ENCODE results near the gene PHF5A. TPM values are rescaled to one million over a fixed set of nuclear protein-coding genes. Genes with fewer than 3 reads are reported as not detected.

PHF5A gene
- total RNA-seq, 1 donor from 2014 or later: 54.6 TPM

GRCh38 chr22:41478891-41479521 lies 10.5 kb upstream of the PHF5A start:
- H3K27me3 Mint-ChIP-seq (ENCODE audit: unreplicated experiment): peaks cover 2% of the 10 kb centered on the region
- peaks cover 5% of the 10 kb centered on the region for H3K4me1 Mint-ChIP-seq (ENCODE audit: unreplicated experiment)
- H3K27ac Mint-ChIP-seq (ENCODE audit: unreplicated experiment): no peak overlapping the region
- TF ChIP-seq CTCF (IDR thresholded peaks at IDR 0.05; ENCODE audit: unreplicated experiment): no peak
- H3K36me3 Mint-ChIP-seq (ENCODE audit: low read depth, unreplicated experiment): no peaks in the 10 kb centered on the region
- H3K4me3 Mint-ChIP-seq (ENCODE audit: unreplicated experiment): no peak overlapping the region
- no peaks in the 10 kb centered on the region for H3K9me3 Mint-ChIP-seq (ENCODE audit: unreplicated experiment)
- DNase-seq (ENCODE audit: low spot score): no peak

GRCh38 chr22:41478473-41478872 lies 10.0 kb upstream of the PHF5A start:
- peaks cover 2% of the 10 kb centered on the region for H3K4me1 Mint-ChIP-seq (ENCODE audit: unreplicated experiment)
- DNase-seq (ENCODE audit: low spot score): no peak
- TF ChIP-seq CTCF (IDR thresholded peaks at IDR 0.05; ENCODE audit: unreplicated experiment): no peak
- peaks cover 2% of the 10 kb centered on the region for H3K27me3 Mint-ChIP-seq (ENCODE audit: unreplicated experiment)
- no peaks in the 10 kb centered on the region for H3K9me3 Mint-ChIP-seq (ENCODE audit: unreplicated experiment)
- H3K27ac Mint-ChIP-seq (ENCODE audit: unreplicated experiment): no peak overlapping the region
- no peaks in the 10 kb centered on the region for H3K36me3 Mint-ChIP-seq (ENCODE audit: low read depth, unreplicated experiment)
- no peak overlapping the region for H3K4me3 Mint-ChIP-seq (ENCODE audit: unreplicated experiment)

DNA sequence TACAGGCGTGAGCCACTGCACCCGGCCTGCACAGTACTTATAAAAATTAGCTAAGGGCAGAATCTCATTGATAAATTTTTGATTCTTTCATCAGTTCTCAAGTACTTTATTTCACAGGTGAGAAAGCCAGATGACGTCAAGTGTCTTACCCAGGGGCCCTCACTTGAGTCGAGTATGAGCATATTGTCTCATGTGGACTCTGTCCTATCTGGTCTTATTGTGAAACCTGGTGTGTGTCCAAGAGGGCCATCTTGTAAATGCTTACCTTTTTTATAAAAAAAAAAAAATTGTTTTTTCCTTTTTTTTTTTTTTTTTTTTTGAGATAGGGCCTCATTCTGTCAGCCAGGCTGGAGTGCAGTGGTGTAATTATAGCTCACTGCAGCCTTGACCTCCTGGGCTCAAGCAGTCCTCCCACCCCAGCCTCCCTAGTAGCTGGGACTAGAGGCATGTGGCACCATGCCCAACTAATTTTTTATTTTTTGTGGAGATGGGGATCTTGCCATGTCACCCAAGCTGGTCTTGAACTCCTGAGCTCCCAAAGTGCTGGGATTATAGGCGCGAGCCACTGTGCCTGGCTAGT lies 6.5 kb upstream of the PHF5A start:
- no peak for DNase-seq (ENCODE audit: low spot score)

DNA sequence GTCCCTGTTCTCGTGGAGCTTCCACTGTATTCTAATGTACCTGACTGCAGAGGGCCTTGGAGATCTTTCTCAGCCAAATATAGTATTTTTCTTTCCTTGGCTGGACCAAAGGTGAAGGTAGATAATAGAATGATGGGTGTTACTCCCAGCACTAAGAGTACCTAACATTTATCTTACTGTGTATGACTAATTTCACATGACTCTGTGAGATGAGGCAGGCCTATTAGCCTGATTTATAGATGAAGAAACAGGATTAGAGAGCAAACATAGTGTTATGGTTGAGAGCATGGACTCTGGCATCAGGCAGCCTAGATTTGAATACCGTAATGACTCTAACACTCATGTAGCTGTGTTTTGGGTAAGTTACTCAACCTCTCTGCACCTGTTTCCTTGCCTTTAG lies 3.1 kb upstream of the PHF5A start:
- Mint-ChIP-seq H3K36me3 (ENCODE audit: low read depth, unreplicated experiment) (peaks cover 16% of the 10 kb centered on the region), H3K9me3 (ENCODE audit: unreplicated experiment) (no peaks in the 10 kb centered on the region), H3K27ac (ENCODE audit: unreplicated experiment) (no peak overlapping the region), H3K4me3 (ENCODE audit: unreplicated experiment) (no peak overlapping the region), H3K27me3 (ENCODE audit: unreplicated experiment) (peaks cover 7% of the 10 kb centered on the region), H3K4me1 (ENCODE audit: unreplicated experiment) (peaks cover 29% of the 10 kb centered on the region)
- DNase-seq (ENCODE audit: low spot score): no peak
- no peak for TF ChIP-seq CTCF (IDR thresholded peaks at IDR 0.05; ENCODE audit: unreplicated experiment)

More for the DNA sequence above, 6.5 kb upstream of the PHF5A start:
- Mint-ChIP-seq H3K9me3 (ENCODE audit: unreplicated experiment) (no peaks in the 10 kb centered on the region), H3K27ac (ENCODE audit: unreplicated experiment) (no peak overlapping the region), H3K4me1 (ENCODE audit: unreplicated experiment) (peaks cover 9% of the 10 kb centered on the region), H3K36me3 (ENCODE audit: low read depth, unreplicated experiment) (no peaks in the 10 kb centered on the region), H3K4me3 (ENCODE audit: unreplicated experiment) (no peak overlapping the region), H3K27me3 (ENCODE audit: unreplicated experiment) (no peaks in the 10 kb centered on the region)
- TF ChIP-seq CTCF (IDR thresholded peaks at IDR 0.05; ENCODE audit: unreplicated experiment): no peak

DNA sequence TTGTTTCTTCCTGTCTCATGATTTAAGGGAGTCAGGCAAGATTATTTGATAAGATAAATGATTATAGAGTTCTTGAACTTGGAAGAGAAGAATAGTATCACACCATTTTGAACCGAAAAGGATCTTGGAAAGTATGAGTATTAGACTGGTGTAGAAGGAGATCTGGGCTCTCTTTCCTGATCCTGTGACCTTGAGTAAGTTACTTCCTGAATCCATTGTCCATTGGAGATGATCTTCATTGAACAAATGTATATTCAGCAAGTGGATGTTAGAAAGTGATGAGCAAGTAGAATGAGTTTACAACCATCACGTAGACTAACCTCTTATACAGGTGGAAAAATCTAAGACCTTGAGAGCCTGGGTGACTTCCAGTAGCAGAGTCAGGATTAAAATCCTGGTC lies 2.4 kb upstream of the PHF5A start:
- Mint-ChIP-seq H3K9me3 (ENCODE audit: unreplicated experiment) (no peaks in the 10 kb centered on the region), H3K27me3 (ENCODE audit: unreplicated experiment) (peaks cover 7% of the 10 kb centered on the region), H3K36me3 (ENCODE audit: low read depth, unreplicated experiment) (peaks cover 20% of the 10 kb centered on the region), H3K27ac (ENCODE audit: unreplicated experiment) (no peak overlapping the region), H3K4me1 (ENCODE audit: unreplicated experiment) (peaks cover 29% of the 10 kb centered on the region), H3K4me3 (ENCODE audit: unreplicated experiment) (peak overlapping the region; percentile 16)
- TF ChIP-seq CTCF (IDR thresholded peaks at IDR 0.05; ENCODE audit: unreplicated experiment): no peak
- no peak for DNase-seq (ENCODE audit: low spot score)

Data from endothelial cell (in vitro differentiated cells).